Measurements from ENCODE around the gene PPP2R5A.

- TF ChIP-seq, protein P1, sequence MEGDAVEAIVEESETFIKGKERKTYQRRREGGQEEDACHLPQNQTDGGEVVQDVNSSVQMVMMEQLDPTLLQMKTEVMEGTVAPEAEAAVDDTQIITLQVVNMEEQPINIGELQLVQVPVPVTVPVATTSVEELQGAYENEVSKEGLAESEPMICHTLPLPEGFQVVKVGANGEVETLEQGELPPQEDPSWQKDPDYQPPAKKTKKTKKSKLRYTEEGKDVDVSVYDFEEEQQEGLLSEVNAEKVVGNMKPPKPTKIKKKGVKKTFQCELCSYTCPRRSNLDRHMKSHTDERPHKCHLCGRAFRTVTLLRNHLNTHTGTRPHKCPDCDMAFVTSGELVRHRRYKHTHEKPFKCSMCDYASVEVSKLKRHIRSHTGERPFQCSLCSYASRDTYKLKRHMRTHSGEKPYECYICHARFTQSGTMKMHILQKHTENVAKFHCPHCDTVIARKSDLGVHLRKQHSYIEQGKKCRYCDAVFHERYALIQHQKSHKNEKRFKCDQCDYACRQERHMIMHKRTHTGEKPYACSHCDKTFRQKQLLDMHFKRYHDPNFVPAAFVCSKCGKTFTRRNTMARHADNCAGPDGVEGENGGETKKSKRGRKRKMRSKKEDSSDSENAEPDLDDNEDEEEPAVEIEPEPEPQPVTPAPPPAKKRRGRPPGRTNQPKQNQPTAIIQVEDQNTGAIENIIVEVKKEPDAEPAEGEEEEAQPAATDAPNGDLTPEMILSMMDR (IDR thresholded peaks at IDR 0.05) = no peak
- TF ChIP-seq POLR2A (IDR thresholded peaks at IDR 0.05) (no peak), POLR2AphosphoS5 (IDR thresholded peaks at IDR 0.05; ENCODE audit: insufficient read depth in 1 of 2, low read depth in 1 of 2) (no peak)
Measured at GRCh38 chr1:212311836-212312497, 26.8 kb downstream of the PPP2R5A start.
